ENCODE results near the gene TBRG4.

Gene TBRG4

DNA sequence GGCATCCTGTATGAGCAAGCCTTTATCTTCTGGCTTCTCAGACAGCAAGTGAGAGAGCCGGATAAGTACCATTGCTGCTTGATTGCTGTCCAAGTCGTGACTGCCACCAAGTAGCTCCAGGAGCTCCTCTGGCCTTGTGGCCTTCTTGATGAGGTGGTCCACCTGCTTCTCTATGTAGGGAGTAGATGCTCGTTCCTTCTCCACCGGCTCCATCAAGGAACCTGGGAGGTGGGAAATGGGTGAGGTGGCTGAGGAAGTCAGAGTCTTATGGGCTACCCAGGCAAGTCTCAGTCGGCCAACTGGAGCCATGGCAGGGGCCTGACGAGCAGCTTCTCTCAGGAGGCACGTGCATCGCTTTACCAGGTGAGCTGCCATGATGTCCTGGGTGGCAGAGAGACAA lies 2.6 kb downstream of the TBRG4 start:
- Histone ChIP-seq H3K4me1 (ENCODE audit: control insufficient read depth in 1 of 2, insufficient read depth in 1 of 2, low read depth in 1 of 2, low read length in 1 of 2) (peaks cover 16 to 21% of the 10 kb centered on the region in 2 experiments), H3K4me3 (ENCODE audit: low read depth in 1 of 2, low read length in 1 of 2) (no peak overlapping the region), H3K27ac (no peak overlapping the region), H3K27me3 (no peaks in the 10 kb centered on the region), H3K36me3 (peaks cover 53% of the 10 kb centered on the region), H3K9me3 (no peaks in the 10 kb centered on the region)
- TF ChIP-seq, protein P1, sequence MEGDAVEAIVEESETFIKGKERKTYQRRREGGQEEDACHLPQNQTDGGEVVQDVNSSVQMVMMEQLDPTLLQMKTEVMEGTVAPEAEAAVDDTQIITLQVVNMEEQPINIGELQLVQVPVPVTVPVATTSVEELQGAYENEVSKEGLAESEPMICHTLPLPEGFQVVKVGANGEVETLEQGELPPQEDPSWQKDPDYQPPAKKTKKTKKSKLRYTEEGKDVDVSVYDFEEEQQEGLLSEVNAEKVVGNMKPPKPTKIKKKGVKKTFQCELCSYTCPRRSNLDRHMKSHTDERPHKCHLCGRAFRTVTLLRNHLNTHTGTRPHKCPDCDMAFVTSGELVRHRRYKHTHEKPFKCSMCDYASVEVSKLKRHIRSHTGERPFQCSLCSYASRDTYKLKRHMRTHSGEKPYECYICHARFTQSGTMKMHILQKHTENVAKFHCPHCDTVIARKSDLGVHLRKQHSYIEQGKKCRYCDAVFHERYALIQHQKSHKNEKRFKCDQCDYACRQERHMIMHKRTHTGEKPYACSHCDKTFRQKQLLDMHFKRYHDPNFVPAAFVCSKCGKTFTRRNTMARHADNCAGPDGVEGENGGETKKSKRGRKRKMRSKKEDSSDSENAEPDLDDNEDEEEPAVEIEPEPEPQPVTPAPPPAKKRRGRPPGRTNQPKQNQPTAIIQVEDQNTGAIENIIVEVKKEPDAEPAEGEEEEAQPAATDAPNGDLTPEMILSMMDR (IDR thresholded peaks at IDR 0.05): no peak

DNA sequence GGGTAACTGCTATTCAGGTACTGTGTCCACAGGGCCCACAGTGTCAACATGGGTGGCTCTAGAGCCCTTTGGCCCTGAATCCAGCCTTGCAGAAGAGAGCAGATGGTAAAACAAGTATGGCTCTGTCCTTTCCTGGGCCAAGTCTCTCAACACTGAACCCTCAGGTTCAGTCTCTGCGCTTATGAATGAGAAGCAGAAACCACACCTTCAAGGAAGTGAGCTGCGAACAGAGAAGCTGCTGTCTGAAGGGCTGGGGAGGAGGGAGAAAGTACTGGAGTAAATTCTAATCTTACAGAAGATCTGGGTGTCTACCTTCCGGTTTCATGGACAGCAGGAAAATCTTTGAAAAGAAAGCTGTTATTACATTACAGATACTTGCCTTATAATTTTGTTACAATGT lies 4.1 kb downstream of the TBRG4 start:
- H3K36me3 ChIP-seq: peaks cover 68% of the 10 kb centered on the region
- no peak overlapping the region for H3K4me3 ChIP-seq (ENCODE audit: low read depth in 1 of 2, low read length in 1 of 2)
- no peak overlapping the region for H3K27ac ChIP-seq

DNA sequence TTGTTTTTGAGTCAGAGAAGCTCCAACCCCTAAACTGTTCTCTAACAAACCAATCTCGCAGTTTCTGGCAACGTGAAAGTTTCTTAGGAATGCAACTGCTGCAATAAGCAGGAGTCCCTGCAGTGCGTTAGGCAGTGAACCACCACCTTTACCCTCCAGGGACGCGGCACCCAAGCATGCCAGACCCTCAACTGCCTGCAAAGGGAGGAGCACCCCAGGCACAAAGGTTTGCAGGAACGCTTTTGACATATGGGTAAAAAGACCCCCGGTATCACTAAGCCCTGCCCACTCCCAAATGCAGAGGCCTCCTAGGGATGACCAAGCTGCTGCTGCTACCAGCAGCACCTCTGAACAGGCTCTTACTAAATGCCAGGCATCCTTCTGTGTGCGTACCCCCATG lies 4.7 kb downstream of the TBRG4 start:
- Histone ChIP-seq H3K27me3 (no peaks in the 10 kb centered on the region), H3K27ac (no peak overlapping the region), H3K4me3 (ENCODE audit: low read depth in 1 of 2, low read length in 1 of 2) (no peak overlapping the region), H3K36me3 (peaks cover 73% of the 10 kb centered on the region), H3K4me1 (ENCODE audit: control insufficient read depth in 1 of 2, insufficient read depth in 1 of 2, low read depth in 1 of 2, low read length in 1 of 2) (peaks cover 11 to 15% of the 10 kb centered on the region in 2 experiments), H3K9me3 (no peaks in the 10 kb centered on the region)
- TF ChIP-seq, protein P1 (IDR thresholded peaks at IDR 0.05): no peak

More for the DNA sequence above, 4.1 kb downstream of the TBRG4 start:
- no peaks in the 10 kb centered on the region for H3K27me3 ChIP-seq
- H3K4me1 ChIP-seq (ENCODE audit: control insufficient read depth in 1 of 2, insufficient read depth in 1 of 2, low read depth in 1 of 2, low read length in 1 of 2): peaks cover 16 to 20% of the 10 kb centered on the region in 2 experiments
- TF ChIP-seq, protein P1 (IDR thresholded peaks at IDR 0.05): no peak
- H3K9me3 ChIP-seq: no peaks in the 10 kb centered on the region

DNA sequence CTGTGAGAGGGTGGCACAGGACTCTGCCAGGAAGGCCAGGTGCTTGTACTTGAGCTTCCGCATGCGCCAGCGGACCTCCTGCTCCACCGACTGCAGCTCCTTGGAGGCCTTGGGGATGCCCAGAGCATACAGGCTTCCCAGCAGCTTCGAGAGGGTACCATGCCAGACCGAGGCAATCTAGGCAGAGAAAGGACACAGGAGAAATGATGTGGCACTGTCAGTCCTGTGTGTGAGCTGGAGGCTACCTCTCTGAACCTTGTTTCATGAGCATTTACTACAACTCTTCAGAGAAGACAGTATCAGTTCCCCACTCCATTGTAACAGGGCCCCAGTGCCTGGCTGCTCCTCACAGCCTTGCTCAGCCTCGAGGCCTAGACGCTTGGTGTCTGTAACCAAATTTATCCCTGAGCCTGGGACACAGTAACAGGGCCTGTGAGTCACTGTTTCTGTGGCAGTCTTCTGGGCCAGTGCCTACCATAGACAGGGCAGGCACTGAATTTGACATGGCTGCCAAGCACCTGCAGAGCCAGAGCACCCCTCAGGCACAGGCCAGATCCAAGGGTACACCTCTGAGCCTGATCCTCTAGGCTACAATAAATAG lies 5.8 kb downstream of the TBRG4 start:
- TF ChIP-seq, protein P1 (IDR thresholded peaks at IDR 0.05): no peak
- Histone ChIP-seq H3K27ac (no peak overlapping the region), H3K27me3 (no peaks in the 10 kb centered on the region), H3K4me3 (ENCODE audit: low read depth in 1 of 2, low read length in 1 of 2) (no peak overlapping the region), H3K9me3 (no peaks in the 10 kb centered on the region), H3K36me3 (peaks cover 84% of the 10 kb centered on the region), H3K4me1 (ENCODE audit: control insufficient read depth in 1 of 2, insufficient read depth in 1 of 2, low read depth in 1 of 2, low read length in 1 of 2) (peaks cover 3 to 7% of the 10 kb centered on the region in 2 experiments)

DNA sequence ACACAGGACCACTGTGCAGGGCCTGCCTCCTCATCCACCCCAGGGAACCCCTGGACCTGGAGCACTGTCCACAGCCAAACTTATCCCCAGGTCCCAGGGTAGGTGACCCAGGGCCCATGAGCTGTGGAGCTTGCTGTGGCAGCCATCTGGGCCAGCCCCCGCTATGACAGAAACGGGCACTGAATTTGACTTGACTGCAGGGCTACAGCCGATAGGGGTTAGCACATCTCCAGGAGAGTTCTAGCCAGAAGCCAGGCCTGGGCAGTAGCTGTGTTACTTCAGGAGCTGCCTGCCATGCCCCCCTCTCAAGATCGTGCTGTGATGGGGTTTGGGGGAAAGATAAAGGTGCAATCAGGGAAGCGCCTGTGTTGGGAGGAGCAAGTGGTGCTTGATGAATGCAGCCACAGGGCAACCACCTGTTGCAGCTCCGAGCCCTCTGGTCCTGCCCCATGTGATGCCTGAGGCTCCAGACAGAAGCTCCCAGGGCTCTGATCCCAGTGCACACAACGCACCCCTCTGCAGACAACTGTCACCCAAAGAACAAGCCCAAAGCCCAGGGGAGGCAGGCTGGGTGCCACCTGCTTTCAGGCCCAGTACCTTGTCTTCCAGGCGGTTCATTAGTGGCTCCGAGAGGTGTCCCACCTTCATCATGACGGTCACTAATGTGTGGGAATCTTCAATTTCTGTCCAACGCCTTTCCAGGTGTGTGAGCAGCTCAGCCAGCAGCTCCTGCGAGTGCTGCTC lies 6.5 kb downstream of the TBRG4 start:
- TF ChIP-seq, protein P1 (IDR thresholded peaks at IDR 0.05): no peak
- H3K36me3 ChIP-seq: peaks cover 91% of the 10 kb centered on the region
- no peak overlapping the region for H3K27ac ChIP-seq

More for the DNA sequence above, 6.5 kb downstream of the TBRG4 start:
- H3K4me3 ChIP-seq (ENCODE audit: low read depth in 1 of 2, low read length in 1 of 2): no peak overlapping the region
- H3K4me1 ChIP-seq (ENCODE audit: control insufficient read depth in 1 of 2, insufficient read depth in 1 of 2, low read depth in 1 of 2, low read length in 1 of 2): peaks cover 0 to under 1% of the 10 kb centered on the region in 2 experiments
- no peaks in the 10 kb centered on the region for H3K27me3 ChIP-seq
- no peaks in the 10 kb centered on the region for H3K9me3 ChIP-seq

All from neutrophil (primary cell).